Ecto neural progenitor cell (in vitro differentiated cells): ENCODE measurements around the gene CBFA2T3.

Source experiments
- DNase-seq: peaks from one replicate; pipeline ENCODE4 v3.0.0-alpha.2; 2018; ENCODE audit warnings: low spot score

CBFA2T3 gene

DNA sequence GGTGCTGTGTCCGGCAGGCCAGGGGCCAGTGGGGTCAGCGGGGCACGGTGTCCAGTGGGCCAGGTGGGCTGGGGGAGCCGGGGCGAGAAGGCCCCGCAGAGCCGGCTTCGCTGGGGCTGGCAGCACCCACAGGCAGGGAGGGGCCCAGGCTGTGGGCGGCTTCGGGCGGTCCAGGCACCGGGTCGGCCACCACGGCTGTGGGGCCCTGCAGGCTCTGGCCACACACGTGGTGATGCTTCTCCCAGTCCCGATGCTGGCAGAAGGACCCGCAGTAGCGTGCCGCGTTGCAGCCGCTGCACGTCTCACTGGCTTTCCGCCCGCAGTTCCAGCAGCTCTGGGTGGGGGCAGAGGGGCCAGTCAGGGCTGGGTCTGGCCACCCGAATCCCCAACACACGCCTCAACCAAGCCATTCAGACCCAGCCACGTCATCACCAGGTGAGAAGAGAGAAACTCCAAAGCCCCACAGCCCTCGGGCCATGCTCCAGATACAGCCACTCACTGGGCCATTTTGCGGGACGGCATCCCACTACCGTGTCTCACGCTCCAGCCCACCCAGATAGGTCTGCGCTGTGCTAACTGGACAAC is 100.0 kb downstream of the CBFA2T3 start:
- DNase-seq = no peak

DNA sequence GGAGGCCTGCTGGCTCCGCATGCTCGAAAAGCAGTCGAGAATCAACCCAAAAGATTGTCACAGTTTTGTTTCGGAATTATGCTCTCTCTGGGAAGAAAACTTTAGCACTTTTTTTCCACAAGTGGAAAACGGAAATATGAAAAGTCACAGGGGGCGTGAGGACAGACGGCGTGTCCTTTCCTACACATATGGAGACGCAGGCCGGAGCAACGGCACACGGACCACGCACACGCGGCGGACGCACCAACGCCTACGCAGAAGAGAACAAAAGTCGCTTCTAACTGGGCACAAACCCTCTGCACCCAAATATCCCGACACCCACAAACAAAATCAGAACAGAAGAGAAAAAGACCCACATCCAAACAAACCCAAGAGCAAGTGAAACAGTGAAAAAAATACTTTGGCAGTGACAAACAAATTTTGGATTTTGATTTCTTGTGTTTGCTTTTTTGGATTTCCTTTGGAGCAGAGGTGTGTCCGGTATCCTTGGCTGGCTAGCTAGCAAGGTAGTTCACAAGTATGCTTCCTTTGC is 101.2 kb downstream of the CBFA2T3 start:
- DNase-seq = no peak

DNA sequence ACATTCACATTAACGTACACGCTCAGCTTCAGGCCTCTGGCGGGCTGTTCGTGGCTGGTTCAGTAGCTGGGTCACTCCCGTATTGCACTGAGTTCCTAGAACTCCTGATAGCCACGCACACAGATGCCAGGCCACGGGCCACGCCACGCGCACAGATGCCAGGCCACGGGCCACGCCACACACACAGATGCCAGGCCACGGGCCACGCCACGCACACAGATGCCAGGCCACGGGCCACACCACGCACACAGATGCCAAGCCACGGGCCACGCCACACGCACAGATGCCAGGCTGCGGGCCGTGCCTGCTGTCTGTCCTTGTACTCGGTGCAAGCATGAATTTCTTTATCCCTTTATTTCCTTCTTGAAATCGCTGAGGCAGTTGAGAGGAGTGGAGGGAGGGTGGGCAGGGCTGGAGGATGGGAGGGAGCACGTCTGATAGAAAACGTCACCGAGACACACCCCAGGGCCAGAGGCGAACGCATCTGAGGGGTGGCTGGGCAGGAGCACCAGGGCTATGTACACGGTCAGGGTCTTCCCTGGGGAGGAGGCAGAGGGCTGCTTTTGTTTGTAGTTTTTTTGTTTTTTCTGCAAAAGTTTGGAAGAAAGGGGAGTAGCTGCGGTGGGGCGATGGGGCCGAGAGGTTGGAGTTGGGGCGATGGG is 101.9 kb downstream of the CBFA2T3 start:
- no peak for DNase-seq

DNA sequence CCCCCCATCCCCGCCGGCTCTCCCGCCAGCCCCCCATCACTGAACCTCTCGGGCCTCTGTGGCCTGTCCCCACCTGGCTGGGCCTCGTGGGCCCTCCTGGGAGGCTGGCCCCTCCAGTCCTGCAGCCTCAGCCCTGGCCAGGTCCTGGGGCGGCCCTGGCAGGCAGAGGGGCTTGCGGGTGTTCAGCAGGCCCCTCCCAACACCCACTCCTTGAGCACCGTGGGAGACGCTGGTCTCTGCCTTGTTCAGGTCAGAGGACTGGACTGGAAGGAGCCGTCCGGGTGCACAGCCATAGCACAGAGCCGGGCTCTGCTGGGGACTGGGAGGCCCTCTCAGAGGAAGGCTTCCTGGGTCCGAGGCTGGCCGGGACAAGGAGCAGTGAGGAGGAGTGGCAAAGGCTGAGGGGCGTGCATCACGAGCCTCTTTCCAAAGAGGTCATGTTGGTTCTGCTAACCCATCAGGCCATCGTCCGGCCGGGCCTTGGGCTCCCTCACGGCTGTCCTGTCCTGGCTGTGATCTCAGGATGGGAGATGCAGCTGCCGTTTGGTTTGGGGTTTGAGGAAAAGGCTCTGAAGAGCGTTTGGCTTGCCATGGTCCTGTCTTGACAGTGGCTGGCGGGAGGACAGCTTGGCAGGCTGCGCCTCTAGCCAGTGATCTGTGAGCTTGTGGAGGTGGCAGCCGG is 104.2 kb downstream of the CBFA2T3 start:
- DNase-seq = no peak

DNA sequence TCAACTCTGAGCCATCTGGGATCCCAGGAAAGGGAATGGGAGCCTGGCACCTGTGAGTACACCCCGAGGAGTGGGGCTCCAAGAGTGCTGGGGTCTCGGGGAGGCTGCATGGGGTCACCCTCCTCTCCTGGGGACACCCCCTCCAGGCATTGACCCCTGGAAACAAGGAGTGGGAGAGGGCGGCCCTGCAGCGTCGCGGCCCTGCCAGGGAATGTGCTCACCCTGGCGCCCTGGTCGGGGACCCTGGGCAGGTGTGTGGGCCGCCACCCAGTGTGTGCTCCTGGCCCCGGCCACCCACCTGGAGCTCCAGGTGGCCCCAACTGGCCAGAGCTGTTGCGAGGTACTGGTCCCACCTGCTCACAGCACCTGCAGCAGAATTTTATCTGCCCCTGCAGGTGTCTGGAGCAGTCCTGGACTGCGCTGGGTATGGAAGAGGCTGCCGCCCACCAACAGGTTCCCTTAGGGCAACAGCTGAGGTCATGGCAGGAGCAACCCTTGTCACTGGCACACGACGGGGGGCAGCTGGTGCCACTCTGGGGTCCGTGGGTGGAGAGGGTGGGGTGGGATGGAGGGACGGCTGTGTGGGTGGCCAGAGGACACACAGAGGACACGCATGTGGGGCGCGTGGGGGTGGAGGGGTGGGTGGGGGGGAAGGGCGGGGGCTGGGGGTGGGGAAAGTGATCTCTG is 105.1 kb downstream of the CBFA2T3 start:
- DNase-seq = no peak

DNA sequence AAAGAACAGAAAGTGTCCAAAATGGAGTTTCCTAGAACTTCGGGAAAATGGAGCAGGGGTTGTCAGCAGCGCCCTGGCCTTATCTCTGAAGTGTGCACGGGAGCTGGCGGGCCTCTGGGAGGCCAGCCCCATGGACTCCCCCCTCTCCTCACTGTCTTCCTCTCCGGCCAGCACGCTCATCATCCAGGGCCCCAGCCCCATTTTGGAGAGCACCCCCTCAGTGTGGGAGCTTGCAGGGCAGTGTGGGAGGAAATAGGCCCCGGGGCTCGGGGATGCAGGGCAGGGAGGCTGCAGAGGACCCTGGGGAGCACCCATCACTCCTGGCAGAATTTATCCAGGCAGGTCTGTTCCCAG is 105.7 kb downstream of the CBFA2T3 start:
- no peak for DNase-seq

DNA sequence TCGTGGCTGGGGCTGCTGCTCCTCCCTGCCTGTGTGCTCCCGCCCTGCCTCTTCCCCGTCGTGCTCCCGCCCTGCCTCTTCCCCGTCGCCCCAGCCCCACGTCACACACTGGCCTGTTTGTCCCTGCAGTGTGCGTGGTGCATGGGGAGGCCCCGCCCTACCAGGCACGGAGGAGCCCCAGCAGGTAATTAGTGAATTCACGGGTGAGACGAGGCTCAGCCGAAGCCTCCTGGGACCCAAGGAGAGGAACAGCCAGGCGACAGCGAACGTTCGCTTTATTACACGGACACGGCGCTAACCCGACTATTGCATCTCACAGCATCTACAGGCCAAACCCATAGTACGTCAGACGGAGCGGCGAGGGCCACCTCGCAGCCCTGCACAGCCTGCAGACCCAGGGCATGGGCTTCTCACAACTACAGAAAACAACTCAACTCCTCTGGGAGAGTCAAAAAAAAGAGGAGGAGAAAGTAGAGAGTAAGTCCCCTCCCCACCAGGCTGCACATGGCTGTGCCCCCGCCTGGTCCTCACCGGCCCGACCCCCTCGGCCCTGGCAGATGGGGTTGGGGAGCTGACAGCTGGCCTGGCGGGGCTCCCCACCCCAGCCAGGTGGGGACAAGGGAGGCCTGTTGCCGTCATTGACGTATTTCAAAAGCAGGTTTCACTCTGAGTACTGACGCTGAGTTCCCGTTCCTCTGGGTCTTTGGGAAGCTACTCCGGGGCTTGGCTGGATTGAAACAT is 106.2 kb downstream of the CBFA2T3 start:
- no peak for DNase-seq

DNA sequence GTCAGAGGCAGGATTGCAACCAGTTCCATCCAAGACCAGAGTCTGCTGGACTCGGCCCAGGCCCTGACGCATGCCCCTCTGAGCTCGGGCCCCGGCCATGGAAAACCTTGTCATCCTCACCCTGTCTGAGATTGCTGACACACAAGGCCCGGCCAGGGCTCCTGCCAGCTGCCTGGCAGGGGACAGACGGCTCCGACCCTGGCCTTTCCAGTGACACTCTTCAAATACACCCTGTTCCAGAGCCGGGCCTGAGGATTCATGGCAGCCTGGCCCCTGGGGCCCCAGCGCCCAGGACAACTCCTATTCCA is 107.4 kb downstream of the CBFA2T3 start:
- no peak for DNase-seq

DNA sequence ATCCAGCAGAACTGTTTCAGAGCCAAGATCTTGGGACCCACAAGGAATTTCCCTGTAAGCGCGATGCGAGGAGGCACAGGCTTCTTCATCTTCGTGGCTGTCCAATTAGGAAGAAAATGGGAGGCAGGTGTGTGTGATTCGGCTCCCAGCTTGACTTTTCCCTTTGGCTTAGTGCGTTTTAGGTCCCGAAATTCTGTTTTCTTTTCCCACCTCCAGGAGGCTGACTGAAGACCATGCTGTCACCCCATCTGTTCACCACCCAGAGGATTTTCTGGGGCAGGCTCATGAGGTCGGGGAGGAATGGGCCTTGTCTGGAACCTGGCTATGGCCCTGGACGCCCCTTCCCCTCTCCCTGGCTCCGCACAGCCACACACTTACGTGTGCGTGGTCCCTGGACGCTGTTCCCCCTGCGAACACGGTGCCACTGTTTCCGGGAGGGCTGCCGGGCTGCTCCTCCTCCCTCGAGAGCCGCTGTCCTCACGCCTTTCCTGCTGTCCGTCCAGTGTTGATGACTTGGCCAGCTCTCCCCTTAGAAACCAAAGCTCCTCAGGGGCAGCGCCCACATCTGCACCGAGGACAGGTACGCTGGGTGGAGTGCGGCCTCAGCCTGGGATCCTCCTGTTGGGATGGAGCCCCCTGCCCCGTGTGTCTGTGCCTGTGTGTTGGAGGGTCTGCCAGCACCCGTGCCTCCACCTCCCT is 107.9 kb downstream of the CBFA2T3 start:
- DNase-seq = no peak

DNA sequence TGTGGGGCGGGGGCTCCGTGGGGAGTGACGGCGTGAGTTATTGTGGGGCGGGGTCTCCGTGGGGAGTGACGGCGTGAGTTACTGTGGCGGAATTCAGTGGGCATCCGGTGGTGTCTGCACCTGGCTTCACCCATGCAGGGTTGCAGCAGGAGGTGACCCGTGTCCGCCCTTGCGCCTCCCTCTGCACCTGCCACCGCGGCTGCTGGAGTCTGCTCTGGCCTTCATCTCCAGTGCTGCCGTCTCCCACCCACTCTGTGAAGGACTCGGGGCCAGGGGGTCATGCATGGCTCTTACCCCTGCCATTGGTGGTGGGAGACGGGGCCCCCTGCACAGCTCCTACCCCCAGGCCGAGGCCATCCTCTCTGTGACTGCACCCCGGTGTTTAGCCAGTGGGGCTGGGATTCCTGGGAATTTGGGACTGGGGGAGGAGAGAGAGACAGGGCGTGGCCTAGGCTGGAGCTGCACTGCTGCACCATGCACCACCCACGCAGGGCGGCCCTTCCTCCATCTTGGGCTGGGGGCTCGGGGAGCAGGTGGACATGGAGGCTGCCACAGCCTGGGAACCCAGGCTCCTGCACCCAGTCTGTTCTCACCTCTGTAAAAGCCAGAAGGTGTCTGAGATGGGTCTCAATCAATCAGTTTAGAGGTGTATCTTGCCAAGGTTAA is 109.3 kb downstream of the CBFA2T3 start:
- no peak for DNase-seq

DNA sequence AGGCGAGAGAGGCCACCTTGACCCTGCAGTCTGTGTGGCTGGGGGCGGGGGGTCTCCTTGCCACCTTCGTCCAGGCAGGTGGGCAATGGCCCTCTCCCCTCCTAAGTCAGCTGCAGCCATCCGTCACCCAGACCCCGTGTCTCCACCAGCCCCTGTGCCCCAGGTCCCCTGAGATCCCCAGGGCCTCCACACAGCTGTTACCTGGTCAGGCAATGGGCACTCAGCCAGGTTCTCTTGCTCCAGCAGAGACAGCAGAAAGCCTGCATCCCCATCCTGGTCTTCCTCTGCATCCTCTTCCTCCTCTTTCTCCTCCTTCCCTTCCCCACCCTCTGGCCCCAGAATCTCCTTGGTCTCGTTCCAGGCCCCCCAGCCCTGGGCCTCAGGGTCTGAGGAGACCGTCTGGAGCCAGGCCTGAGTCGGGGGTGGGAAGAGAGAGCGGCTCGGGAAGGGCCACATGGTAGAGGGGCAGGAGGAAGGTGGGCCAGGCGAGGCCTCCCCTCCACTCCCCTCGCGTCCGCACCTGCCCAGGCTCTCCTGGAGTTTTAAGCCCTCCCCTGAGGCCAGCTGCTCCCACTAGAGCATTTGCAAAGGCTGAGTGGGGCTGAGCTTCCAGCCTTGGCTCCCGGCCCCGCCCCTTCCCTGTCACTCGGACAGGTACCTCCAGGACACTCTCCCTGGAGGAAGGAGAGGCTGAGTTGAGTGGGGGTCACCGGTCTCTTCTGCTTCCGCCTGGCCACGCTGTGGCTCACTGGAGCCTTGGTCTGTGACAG is 110.7 kb downstream of the CBFA2T3 start, which contains the start of gene PABPN1L:
Gene PABPN1L, minus strand, starts transcription at position 510 of the 770 bp plus-strand sequence. Its CDS starts 54 bp downstream, at position 456.
- DNase-seq = no peak

DNA sequence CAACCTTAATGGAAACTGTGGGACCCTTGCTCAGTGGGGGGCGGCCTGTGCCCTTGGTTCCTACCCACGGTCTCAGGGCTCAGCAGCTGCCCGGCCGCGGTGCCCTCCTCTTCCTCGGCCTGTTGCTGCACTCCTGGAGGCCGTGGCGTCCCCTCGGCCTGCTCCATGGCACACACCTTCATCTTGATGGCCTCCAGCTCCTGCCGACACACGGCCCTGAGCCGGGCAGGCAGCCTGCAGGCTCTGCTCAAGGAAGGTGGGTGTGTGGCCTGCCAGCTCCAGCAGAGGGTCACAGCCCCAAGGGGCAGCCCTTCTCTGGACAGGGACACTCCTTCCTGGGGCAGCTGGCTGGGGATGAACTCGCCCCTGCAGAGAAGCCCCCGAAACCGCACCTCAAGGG is 111.3 kb downstream of the CBFA2T3 start:
- no peak for DNase-seq

DNA sequence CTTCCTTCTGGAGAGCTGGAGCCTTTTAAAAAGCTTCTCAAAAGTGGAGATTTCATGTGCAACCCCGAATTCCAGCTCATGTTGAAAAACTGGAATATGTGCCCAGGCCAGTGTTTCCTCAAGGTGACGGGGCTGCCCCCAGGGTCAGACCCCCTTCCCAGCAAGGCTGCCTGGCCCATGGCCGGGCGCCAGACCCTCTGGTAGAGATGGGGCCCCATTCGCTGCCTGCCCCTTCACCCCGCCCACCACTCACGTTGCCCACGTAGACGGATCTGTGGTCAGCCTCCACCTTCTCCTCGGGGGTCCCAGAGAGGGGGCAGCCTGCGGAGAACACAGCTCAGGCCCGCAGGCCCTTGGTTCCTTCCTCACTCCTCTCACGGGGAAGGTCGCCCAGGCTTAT is 111.7 kb downstream of the CBFA2T3 start:
- DNase-seq = no peak

DNA sequence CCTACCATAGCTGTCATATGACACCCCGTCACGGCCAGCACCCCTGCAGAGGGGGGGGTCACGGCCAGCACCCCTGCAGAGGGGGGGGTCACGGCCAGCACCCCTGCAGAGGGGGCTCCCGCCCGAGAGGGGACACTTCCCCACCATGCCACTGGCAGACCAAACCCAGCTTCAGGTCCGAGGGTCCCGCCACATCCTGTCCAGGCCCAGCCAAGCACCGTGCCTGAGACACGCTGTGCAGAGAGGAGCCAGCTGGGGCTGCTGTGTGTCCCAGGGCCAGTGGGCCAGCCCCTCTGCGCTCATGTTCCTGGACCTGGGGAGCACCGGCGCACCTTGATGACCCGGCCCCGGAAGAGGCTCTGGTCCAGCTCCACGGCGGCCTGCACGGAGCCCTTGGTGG is 112.5 kb downstream of the CBFA2T3 start:
- no peak for DNase-seq

DNA sequence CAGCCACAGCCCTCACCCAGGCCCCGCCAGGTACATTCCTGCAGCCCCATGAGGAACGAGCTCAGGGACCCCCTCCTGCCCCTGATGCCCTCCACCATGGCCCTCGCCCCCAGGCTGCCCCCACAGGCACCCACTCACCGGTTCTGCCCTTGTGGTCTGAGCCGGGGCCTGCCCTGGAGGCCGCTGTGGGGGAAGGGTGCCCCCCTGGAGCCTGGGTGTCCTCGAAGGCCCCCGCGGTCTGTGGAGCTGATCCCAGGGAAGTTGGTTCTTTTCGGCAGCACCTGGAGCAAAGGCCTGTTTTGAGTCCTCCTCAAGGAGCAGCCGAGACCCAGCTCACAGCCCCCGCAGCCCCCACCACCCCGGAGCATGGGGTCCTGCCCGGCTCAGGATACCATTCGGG is 112.9 kb downstream of the CBFA2T3 start:
- DNase-seq = no peak

DNA sequence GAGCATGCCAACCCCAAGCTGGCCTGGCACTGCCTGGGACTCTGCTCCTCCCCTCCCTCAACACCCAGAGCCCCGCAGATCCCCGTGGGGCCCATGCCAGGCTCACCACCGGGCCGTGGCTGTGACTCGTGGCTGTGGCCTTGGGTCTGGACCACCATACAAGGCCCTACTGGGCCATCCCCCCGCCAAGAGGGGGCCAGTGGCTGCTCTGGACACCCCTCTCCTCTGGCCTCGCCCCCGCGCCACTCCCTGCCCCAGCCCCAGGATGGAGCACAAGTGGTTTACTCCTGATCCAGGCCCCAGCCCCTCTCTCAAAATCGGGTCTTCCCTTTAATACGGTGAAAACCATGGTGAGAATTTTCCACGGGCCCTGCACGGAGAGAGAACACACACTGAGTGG is 113.6 kb downstream of the CBFA2T3 start:
- no peak for DNase-seq

DNA sequence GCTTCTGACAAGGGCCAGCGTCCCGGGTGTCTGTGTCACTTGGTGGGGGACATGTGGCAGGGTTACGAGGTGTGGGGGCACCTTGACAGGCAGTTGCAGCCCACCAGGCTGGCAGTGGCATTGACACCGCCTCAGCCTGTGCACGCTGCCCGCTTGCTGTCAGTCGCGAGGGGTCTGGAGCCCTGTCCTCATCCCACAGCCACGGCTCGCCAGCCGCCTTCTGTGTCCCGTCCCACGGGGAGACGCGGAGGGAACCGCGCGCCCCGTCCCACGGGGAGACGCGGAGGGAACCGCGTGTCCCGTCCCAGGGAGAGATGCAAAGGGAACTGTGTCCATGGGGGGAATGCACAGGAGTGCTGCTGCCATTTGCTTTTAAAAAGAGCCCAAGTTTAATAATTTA is 114.0 kb downstream of the CBFA2T3 start:
- no peak for DNase-seq

DNA sequence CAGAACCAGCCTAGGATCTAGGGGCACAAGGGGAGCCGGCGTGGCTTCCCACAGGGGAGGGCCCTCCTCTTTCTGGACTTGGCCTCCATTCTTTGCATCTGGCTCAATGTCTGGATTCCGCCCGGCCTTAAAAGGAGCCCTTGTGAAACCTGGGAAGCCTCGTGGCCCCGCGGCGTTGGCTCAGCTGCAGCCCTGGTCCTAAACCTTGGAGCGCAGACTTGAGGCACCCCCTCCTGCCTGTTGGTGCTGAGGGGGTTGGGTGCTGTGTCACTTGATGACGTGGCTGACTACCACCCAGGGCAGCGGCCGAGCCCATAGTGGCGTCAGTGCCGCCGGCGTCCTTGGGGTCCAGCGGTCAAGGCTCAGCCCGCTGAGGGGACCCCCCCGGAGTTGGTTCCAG is 115.6 kb downstream of the CBFA2T3 start:
- no peak for DNase-seq

DNA sequence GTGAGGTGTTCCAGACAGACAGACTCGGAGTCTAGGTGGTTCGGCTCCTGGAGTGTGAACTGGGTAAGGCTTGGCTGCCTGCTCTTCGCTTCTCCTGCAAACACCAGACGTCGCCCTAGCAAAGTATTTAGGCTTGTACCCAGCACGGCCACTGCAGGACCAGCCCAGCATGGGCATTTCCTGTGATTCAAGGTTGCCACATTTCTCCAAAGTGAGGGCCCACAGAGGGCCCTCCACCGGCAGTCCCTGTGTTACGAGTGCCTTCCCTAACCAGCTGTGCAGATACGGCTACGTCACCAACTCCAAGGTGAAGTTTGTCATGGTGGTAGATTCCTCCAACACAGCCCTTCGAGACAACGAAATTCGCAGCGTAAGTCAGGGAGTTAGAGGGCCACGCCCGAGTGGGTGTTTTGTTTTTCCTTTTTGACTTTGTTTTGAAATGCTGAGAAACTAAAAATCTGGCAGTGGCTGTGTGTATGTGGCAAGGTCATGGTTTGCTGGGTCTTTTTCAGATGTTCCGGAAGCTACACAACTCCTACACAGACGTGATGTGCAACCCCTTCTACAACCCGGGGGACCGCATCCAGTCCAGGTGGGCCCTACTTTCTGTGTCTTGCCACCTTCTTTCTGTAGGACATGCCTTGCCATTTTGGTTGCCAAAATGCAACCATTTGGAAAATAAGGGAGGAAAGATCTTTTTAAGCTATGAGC is 117.5 kb downstream of the CBFA2T3 start:
- no peak for DNase-seq
